HepG2 (cell line): ENCODE results near the gene BLOC1S4. TPM values are rescaled to one million over a fixed set of nuclear protein-coding genes. Genes with fewer than 3 reads are reported as not detected.

Source experiments
- AGO1 ChIP-seq: fragments of 200-400 bp; formaldehyde crosslinking; IDR thresholded peaks from 2 replicates; pipeline ENCODE4 v1.6.1; 2017; ENCODE audit warnings: mild to moderate bottlenecking, low read depth, low read length, moderate library complexity; ENCODE audit not compliant: poor library complexity, severe bottlenecking
- ARNT ChIP-seq: fragments of 450-650 bp; IDR thresholded peaks from 2 replicates; pipeline ENCODE4 v1.6.1; 2017
- CREB3 ChIP-seq: sonication (generic); formaldehyde crosslinking; IDR thresholded peaks from 2 replicates; pipeline ENCODE4 v1.5.0; 2020; ENCODE audit warnings: missing genetic modification reagents
- HMG20B ChIP-seq: conservative IDR thresholded peaks from 2 replicates; pipeline ENCODE4 v1.6.1; 2016; ENCODE audit warnings: missing genetic modification reagents, missing compliant biosample characterization
- KDM5A ChIP-seq: fragments of 200-600 bp; sonication (generic); IDR thresholded peaks from 2 replicates; pipeline ENCODE4 v1.7.0; 2018; ENCODE audit warnings: antibody characterized with exemption, mild to moderate bottlenecking, low read length, borderline replicate concordance
- KDM6A ChIP-seq: IDR thresholded peaks from 2 replicates; pipeline ENCODE4 v1.6.1; 2016; ENCODE audit warnings: low read depth
- MBNL3 ChIP-seq: fragments of 250-450 bp; sonication (Bioruptor Pico); conservative IDR thresholded peaks from 2 replicates; pipeline ENCODE4 v1.8.0; 2022; ENCODE audit warnings: mild to moderate bottlenecking, inconsistent platforms
- MEIS1 ChIP-seq: sonication (generic); formaldehyde crosslinking; IDR thresholded peaks from 2 replicates; pipeline ENCODE4 v1.9.0; 2021; ENCODE audit warnings: mild to moderate bottlenecking, missing genetic modification reagents, moderate library complexity, borderline replicate concordance
- MTA3 ChIP-seq: sonication (generic); formaldehyde crosslinking; IDR thresholded peaks from 2 replicates; pipeline ENCODE4 v1.4.0; 2020; ENCODE audit warnings: missing genetic modification reagents
- NCOA1 ChIP-seq: sonication (generic); formaldehyde crosslinking; IDR thresholded peaks from 2 replicates; pipeline ENCODE4 v1.9.0; 2021; ENCODE audit warnings: missing genetic modification reagents
- SATB2 ChIP-seq: sonication (generic); formaldehyde crosslinking; IDR thresholded peaks from 2 replicates; pipeline ENCODE4 v1.5.0; 2020; ENCODE audit warnings: missing genetic modification reagents
- SMAD3 ChIP-seq: sonication (generic); formaldehyde crosslinking; IDR thresholded peaks from 2 replicates; pipeline ENCODE4 v1.4.0; 2020; ENCODE audit warnings: missing genetic modification reagents
- TCF7L2 ChIP-seq: IDR thresholded peaks from 2 replicates; pipeline ENCODE4 v1.6.1; 2011; ENCODE audit warnings: mild to moderate bottlenecking, low read depth, low read length, moderate library complexity
- TEAD2 ChIP-seq: sonication (generic); formaldehyde crosslinking; IDR thresholded peaks from 2 replicates; pipeline ENCODE4 v1.9.0; 2021; ENCODE audit warnings: missing genetic modification reagents
- ZBTB14 ChIP-seq: sonication (generic); formaldehyde crosslinking; IDR thresholded peaks from 2 replicates; pipeline ENCODE4 v1.4.0; 2020; ENCODE audit warnings: missing genetic modification reagents
- ZFP36L1 ChIP-seq: sonication (generic); formaldehyde crosslinking; IDR thresholded peaks from 2 replicates; pipeline ENCODE4 v1.8.0; 2022; ENCODE audit warnings: mild to moderate bottlenecking, missing genetic modification reagents, moderate library complexity
- ZFP82 ChIP-seq: sonication (generic); formaldehyde crosslinking; IDR thresholded peaks from 2 replicates; pipeline ENCODE4 v1.5.1; 2020; ENCODE audit warnings: mild to moderate bottlenecking, missing genetic modification reagents, borderline replicate concordance
- ZNF296 ChIP-seq: sonication (generic); formaldehyde crosslinking; conservative IDR thresholded peaks from 2 replicates; pipeline ENCODE4 v1.5.0; 2020; ENCODE audit warnings: mild to moderate bottlenecking, missing genetic modification reagents
- ZNF335 ChIP-seq: sonication (generic); formaldehyde crosslinking; IDR thresholded peaks from 2 replicates; pipeline ENCODE4 v1.4.0; 2020; ENCODE audit warnings: missing genetic modification reagents
- ZNF556 ChIP-seq: sonication (generic); formaldehyde crosslinking; IDR thresholded peaks from 2 replicates; pipeline ENCODE4 v1.4.0; 2020; ENCODE audit warnings: mild to moderate bottlenecking, missing genetic modification reagents, borderline replicate concordance
- ZNF576 ChIP-seq: sonication (generic); formaldehyde crosslinking; IDR thresholded peaks from 2 replicates; pipeline ENCODE4 v1.4.0; 2020; ENCODE audit warnings: mild to moderate bottlenecking, missing genetic modification reagents
- ZNF644 ChIP-seq: IDR thresholded peaks from 2 replicates; pipeline ENCODE4 v1.6.1; 2016; ENCODE audit warnings: low read depth
- ZSCAN29 ChIP-seq: sonication (generic); formaldehyde crosslinking; conservative IDR thresholded peaks from 2 replicates; pipeline ENCODE4 v1.4.0; 2020; ENCODE audit warnings: mild to moderate bottlenecking, missing genetic modification reagents
- ZSCAN5A ChIP-seq: sonication (generic); formaldehyde crosslinking; IDR thresholded peaks from 2 replicates; pipeline ENCODE4 v1.8.0; 2022; ENCODE audit warnings: mild to moderate bottlenecking, missing genetic modification reagents, borderline replicate concordance
- polyA plus RNA-seq, 8 experiments: library from polyadenylated mRNA; depleted of rRNA in 3 of 8; stranded (reverse) in 7 of 8; unstranded in 1 of 8; fragments of >200 nt; fragmentation: Illumina TruSeq in 4 of 8; extraction: Trizol in 4 of 8; gene quantifications; 2 replicates each; pipeline versions ENCODE4 v1.2.1 to v1.2.3, GENCODE V29; 2011 to 2016; ENCODE audit warnings: low read depth in 4 of 8, missing spikeins in 1 of 8, mixed read lengths in 1 of 8; ENCODE audit not compliant: insufficient read depth in 1 of 8
- total RNA-seq, 5 experiments: library from RNA; depleted of rRNA; stranded (reverse); fragments of >200 nt; fragmentation: Illumina TruSeq; extraction: Trizol; gene quantifications; 2 replicates each; pipeline ENCODE4 v1.2.3, GENCODE V29; 2016; ENCODE audit warnings: low read depth in 1 of 5
- TF ChIP-seq, protein P1 (sequence below): sonication (generic); formaldehyde crosslinking; IDR thresholded peaks from 2 replicates; pipeline ENCODE4 v1.8.0; 2022; ENCODE audit warnings: missing genetic modification reagents, low read depth, mild to moderate bottlenecking, borderline replicate concordance
- TF ChIP-seq, protein P2 (sequence below): sonication (generic); formaldehyde crosslinking; IDR thresholded peaks from 2 replicates; pipeline ENCODE4 v1.8.0; 2022; ENCODE audit warnings: mild to moderate bottlenecking, missing genetic modification reagents, moderate library complexity

The BLOC1S4 gene
- total and polyA plus RNA-seq, 2 of the 13 experiments (the other 11 are each of a cell fraction or from before 2014, with no cell fraction given) = 15.5 to 20.9 TPM

DNA sequence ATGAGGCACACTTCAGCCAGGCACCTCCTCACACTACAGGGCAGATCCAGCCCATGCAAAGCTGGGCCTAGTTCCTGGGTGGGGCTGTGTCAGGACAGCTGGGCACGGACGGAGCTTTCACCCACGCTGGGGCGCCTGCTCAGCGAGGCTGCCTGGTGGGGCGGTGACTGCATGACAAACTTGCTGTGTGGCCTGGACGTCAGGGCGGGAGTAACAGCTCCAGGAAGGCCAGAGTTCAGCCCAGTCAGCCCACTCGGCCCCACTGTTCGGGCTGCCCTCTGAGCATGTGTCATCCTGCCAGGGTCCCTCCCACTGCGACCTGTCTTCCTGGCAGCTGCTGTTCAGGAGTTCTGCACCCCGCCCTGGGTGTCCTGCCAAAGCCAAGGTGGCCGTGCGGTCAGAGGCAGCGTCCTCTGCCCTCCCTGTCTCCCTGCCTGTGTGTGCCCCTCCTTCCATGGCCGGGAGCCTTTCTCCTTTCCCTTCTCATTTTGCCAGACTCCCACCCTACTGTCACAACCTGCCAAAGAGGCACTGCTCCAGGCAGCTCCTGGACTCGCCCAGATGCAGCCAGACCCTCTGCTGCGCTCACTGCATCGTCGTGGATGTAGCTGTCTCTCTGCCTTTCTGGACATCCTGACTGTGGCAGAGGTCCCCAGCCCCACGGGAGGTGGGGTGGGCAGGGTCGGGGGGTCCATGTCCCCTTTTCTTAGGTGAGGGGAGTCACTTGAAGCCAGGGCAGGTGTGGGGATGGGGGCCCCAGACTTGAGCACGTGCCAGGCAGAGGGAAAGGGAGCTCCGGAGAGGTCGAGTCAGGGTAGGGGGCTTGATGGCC is 33.6 kb downstream of the BLOC1S4 start (continued):
- TF ChIP-seq MBNL3 (CRISPR knock-in tag) = no peak
- TF ChIP-seq ZFP82 (CRISPR knock-in tag) = no peak
- TF ChIP-seq, protein P1, sequence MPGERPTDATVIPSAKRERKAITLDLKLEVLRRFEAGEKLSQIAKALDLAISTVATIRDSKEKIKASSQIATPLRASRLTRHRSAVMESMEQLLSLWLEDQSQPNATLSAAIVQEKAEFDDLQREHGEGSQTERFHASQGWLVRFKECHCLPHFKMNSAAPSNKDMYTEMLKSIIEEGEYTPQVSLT (CRISPR knock-in tag) = no peak
- TF ChIP-seq HMG20B (CRISPR knock-in tag) = 0 out of 2 replicates have a peak, but pooled peaks have one; percentile 30
- TF ChIP-seq ZBTB14 = no peak
- peak; percentile 69; the same call in 1 of the 2 replicates for TF ChIP-seq ZNF335
- TF ChIP-seq NCOA1 (CRISPR knock-in tag) = 0 out of 2 replicates have a peak, but pooled peaks have one; percentile 39
- TF ChIP-seq, protein P2, sequence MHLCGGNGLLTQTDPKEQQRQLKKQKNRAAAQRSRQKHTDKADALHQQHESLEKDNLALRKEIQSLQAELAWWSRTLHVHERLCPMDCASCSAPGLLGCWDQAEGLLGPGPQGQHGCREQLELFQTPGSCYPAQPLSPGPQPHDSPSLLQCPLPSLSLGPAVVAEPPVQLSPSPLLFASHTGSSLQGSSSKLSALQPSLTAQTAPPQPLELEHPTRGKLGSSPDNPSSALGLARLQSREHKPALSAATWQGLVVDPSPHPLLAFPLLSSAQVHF (CRISPR knock-in tag) = no peak
- TF ChIP-seq ZSCAN29 (CRISPR knock-in tag) = no peak
- peak; percentile 85; the same call in 1 of the 2 replicates for TF ChIP-seq ZNF296 (CRISPR knock-in tag)
- TF ChIP-seq ARNT = no peak
- TF ChIP-seq ZNF576 (CRISPR knock-in tag) = no peak
- no peak for TF ChIP-seq KDM5A
- TF ChIP-seq CREB3 (CRISPR knock-in tag) = 0 out of 2 replicates have a peak, but pooled peaks have one; percentile 41
- TF ChIP-seq ZNF556 (CRISPR knock-in tag) = peak; percentile 56; the same call in 1 of the 2 replicates
- no peak for TF ChIP-seq SATB2
- TF ChIP-seq SMAD3 (CRISPR knock-in tag) = no peak; the same call in 1 of the 2 replicates
- no peak for TF ChIP-seq AGO1
- TF ChIP-seq ZSCAN5A (CRISPR knock-in tag) = no peak
- no peak for TF ChIP-seq TCF7L2
- TF ChIP-seq MTA3 (CRISPR knock-in tag) = no peak
- no peak; the same call in 1 of the 2 replicates for TF ChIP-seq KDM6A (CRISPR knock-in tag)
- TF ChIP-seq TEAD2 (CRISPR knock-in tag) = no peak
- TF ChIP-seq ZFP36L1 (CRISPR knock-in tag) = no peak
- TF ChIP-seq ZNF644 (CRISPR knock-in tag) = no peak
- peak; percentile 99 for TF ChIP-seq MEIS1 (CRISPR knock-in tag)
